Pulmonary artery endothelial cell (primary cell): Measurements from ENCODE around the gene CXCL6. TPM values are rescaled to one million over a fixed set of nuclear protein-coding genes. Genes with fewer than 3 reads are reported as not detected.

Experiments used
- DNase-seq: peaks from one replicate; pipeline ENCODE4 v3.0.0-alpha.2; 2011; ENCODE audit warnings: low read depth, low spot score
- total RNA-seq: library from RNA; depleted of rRNA; stranded (reverse); fragments of >200 nt; gene quantifications from 2 replicates; pipeline ENCODE4 v1.2.3, GENCODE V29; 2014

Gene CXCL6
- total RNA-seq, result 3.0 and 18.3 TPM in 2 replicates

DNA sequence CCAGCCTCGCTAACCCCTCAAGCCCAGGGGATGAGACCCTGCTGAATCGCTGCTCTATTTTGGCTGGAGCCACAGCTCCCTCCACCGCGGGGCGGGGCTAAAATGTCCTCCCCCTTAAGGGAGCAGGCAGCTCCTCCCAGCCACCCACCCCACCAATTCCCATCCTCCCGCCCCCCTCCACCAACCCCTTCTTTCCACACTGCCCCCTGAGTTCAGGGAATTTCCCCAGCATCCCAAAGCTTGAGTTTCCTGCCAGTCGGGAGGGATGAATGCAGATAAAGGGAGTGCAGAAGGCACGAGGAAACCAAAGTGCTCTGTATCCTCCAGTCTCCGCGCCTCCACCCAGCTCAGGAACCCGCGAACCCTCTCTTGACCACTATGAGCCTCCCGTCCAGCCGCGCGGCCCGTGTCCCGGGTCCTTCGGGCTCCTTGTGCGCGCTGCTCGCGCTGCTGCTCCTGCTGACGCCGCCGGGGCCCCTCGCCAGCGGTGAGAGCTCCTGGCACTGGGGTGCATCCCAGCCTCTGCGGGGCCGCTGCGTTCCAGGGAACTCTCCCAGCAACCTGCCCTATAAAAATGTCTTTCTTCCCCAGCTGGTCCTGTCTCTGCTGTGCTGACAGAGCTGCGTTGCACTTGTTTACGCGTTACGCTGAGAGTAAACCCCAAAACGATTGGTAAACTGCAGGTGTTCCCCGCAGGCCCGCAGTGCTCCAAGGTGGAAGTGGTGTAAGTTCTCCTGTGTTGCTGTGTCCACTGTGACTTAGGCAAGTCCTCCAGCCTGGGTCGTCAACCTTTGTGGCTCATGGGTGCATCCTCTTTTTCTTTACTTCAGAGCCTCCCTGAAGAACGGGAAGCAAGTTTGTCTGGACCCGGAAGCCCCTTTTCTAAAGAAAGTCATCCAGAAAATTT is at the start of gene CXCL6:
TSS of gene CXCL6 (plus strand) at position 306 of the 907 bp plus-strand sequence. CDS start at position 379, 73 bp downstream.
- DNase-seq, result no peak

DNA sequence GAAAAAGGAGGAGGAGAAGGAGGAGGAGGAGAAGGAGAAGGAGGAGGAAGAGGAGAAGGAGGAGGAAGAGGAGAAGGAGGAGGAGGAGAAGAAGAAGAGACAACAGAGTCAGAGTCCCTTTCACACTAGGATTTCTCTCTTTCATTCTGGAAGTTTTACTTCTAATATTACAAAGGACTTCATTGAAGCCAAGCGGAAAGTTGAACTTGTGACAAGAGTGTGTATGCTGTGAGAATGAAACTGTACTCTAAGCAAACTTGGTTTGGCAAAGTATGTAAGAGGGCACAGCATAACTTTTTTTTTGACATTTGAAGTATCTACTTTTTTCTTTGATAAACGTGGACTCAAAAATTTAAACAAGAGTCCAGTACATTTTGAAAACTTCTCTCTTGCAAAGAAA is 48.1 kb upstream of the CXCL6 start:
- no peak for DNase-seq

- DNase-seq, result no peak
Measured at GRCh38 chr4:73798842-73799241, 37.6 kb upstream of the CXCL6 start.

- DNase-seq, result no peak
Measured at GRCh38 chr4:73800206-73800605, 36.3 kb upstream of the CXCL6 start.

- no peak for DNase-seq
Measured at GRCh38 chr4:73801692-73802091, 34.8 kb upstream of the CXCL6 start.

DNA sequence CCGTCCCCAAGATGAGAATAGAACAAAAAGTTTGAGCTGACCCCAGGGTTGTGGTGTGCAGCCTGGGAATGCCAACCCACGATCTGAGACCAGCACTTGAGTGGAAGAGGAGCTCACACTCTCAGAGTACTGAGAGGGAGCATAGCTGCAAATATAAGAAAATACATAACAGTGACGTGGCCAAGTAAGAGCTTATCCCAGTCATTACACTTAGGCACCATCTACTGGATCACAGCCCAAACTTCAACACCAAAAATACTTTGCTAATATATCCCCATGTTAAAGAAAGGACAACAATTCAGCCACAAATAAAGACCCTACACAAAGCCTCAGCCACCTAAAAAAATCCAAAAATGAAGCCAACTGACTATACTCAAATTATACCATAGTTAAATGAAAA is 33.3 kb upstream of the CXCL6 start:
- DNase-seq, result no peak

DNA sequence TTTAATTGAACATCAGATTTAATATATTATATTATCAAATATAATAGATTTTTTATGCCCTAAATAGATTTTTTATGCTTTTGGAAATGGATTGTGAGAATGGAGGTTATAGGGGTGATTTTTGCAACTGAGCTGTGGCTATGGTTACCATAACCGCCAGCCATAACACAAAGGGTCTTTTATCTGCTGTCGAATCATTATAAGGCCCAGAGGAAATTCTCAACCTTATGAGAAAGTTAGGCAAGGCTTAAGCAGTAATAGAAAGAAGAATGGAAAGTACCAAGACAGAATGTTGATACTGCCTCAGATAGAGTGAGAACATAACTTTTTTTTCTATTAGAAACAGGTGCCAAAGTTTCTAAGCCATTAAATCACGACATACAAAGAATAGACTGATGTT is 26.3 kb upstream of the CXCL6 start:
- no peak for DNase-seq

DNA sequence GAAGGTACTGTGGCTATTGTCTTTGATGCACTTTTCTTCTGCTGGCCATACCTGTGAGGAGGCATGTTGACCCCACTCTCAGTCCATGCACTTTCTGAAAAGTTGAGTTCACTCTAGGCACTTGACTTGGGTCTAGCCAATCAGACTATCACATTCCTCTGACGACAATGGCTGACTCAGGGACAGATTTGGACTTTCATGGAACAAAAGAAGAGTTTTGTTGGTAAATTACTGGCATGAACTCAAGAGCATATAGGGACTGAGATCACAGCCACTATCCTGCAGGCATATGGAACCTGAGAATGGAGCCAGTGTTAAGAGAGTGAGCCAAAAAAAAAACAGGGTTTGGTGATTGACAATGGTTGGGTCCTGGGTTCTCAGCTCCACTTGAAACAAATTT is 24.6 kb upstream of the CXCL6 start:
- no peak for DNase-seq

GRCh38 chr4:73814679-73815078 is 21.8 kb upstream of the CXCL6 start:
- no peak for DNase-seq

- DNase-seq, result no peak
Measured at GRCh38 chr4:73815145-73815544, 21.3 kb upstream of the CXCL6 start.

- DNase-seq, result peak; percentile 58
Measured at GRCh38 chr4:73816814-73817213, 19.7 kb upstream of the CXCL6 start.

- DNase-seq, result no peak
Measured at GRCh38 chr4:73817341-73817740, 19.1 kb upstream of the CXCL6 start.

DNA sequence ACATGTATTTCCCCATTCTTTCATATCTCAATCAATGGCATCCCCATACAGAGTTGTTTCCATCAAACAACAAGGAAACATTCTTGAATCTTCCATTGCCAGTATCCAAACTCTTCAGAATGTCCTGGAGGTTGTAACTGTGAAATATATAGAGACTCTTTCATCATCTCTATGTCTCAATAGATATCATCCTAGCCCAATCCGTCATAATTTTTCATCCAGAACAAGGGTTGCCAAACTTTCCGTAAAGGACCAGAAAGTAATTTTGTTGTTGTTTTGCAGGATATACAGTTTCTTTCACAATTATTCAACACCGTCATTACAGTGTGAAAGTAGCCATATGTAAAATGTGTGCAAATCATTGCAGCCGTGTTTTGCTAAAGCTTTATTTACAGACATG is 15.2 kb upstream of the CXCL6 start:
- no peak for DNase-seq

- DNase-seq, result no peak
Measured at GRCh38 chr4:73822389-73822788, 14.1 kb upstream of the CXCL6 start.

DNA sequence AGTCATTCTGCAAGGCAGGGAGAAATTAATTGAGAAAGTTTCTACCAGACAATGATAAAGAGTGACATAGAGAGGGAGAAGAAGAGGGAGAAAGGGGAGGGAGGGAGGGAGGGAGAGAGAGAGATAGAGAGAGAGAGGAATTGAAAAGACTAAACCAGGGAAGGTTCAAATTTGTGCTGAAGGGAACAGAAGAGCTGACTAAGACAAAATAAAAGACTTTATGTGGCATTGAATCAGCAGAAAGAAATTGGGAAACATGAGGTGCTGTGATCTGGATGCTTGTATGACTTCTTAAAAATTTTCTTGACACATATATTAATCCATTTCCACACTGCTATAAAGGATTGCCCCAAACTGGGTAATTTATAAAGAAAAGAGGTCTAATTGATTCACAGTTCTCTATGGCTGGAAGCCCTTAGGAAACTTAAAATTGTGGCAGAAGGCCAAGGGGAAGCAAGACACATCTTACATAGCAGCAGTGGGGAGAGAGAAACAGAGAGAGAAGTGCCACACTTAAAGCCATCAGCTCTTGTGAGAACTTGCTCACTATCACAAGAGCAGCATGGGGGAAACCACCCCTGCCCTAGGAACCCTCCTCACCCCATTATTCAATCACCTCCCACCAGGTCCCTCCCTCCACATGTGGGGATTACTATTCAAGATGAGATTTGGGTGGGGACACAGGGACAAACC is 13.5 kb upstream of the CXCL6 start:
- DNase-seq, result no peak

DNA sequence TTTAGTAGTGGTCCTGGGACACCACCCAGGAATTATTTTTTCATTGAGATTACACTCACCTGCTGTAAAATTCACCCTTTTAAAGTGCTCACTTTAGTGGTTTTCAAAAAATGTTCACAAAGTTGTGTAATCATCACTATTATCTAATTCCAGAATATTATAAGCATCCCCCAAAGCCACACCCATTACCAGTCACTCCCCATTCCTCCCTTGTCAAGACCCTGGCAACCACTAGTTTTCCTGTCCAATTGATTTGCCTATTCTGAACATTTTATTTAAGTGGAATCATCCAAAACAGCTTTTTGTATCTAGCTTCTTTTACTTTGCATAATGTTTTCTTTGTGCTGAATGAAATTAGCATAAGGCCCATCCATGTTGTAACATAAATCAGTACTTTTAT is 12.7 kb upstream of the CXCL6 start:
- no peak for DNase-seq

- no peak for DNase-seq
Measured at GRCh38 chr4:73828956-73829355, 7.5 kb upstream of the CXCL6 start.

GRCh38 chr4:73831569-73831968 is 4.9 kb upstream of the CXCL6 start:
- no peak for DNase-seq

- DNase-seq, result no peak
Measured at GRCh38 chr4:73832651-73833237, 3.7 kb upstream of the CXCL6 start.

- no peak for DNase-seq
Measured at GRCh38 chr4:73839071-73839470, 2.6 kb downstream of the CXCL6 start.

DNA sequence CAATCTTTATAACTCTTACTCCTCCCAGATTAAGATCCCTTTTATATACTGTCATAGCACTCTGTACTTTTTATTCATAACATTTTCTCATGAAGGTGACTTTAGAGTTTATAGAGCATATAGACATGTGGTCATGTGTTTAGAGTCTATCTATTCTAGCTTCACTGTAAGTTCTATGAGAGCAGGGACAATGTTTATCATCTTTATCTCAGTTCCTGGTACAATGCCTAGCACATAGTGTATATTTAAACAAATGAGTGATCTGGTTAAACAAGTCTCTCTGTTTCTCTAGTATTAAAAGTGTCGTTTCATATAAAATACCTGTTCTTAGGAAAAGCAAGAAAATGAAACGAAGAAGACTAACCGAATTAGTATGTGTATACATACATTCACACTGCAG is 3.2 kb downstream of the CXCL6 start:
- no peak for DNase-seq

- DNase-seq, result no peak
Measured at GRCh38 chr4:73841243-73841925, 4.9 kb downstream of the CXCL6 start.
